ENCODE measurements around the gene AKAP13. TPM values are rescaled to one million over a fixed set of nuclear protein-coding genes. Genes with fewer than 3 reads are reported as not detected.

Gene AKAP13
- total and polyA plus RNA-seq, 5 experiments from 2014 or later, result 113 to 244 (median 131) TPM

GRCh38 chr15:85607141-85607806 is 226.9 kb downstream of the AKAP13 start:
- H3K9me3 Mint-ChIP-seq, result no peaks in the 10 kb centered on the region
- H3K36me3 Mint-ChIP-seq, result peaks cover 14 to 42% (median 22%) of the 10 kb centered on the region in 3 donors
- peak overlapping the region in 1 of 10 donors; percentile 5 for H3K4me3 Mint-ChIP-seq
- POLR2A ChIA-PET, result no interaction called here
- ATAC-seq (no peak), DNase-seq (no peak)
- H3K27ac Mint-ChIP-seq, result peak overlapping the region in 4 of 10 donors; percentile 34 to 73 (median 58)
- no peaks in the 10 kb centered on the region for H3K27me3 Mint-ChIP-seq
- H3K4me1 Mint-ChIP-seq, result peaks cover 5 to 27% (median 18%) of the 10 kb centered on the region in 4 donors

DNA sequence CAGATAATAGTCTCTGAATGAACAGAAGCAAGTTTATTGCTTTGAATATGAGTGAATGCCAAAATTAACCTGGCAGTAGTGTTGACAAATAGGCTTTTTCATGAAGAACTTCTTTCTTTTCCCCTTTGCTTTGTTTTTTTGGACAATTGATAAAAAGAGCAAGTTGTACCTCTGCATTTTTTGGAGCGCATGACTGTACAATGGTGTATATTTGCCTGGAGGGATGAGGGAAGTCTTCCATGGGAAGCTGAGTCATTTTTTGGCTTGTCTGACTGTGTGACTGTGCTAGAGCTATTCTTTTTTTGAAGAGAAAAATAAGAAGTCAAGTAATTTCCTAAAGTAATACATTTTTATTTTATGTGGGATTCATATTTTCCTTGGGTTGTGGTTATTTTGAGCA is 227.4 kb downstream of the AKAP13 start:
- POLR2A ChIA-PET, result no interaction called here
- peaks cover 5 to 25% (median 18%) of the 10 kb centered on the region in 4 donors for H3K4me1 Mint-ChIP-seq
- peak overlapping the region in 2 of 10 donors; percentile 50 to 59 for H3K27ac Mint-ChIP-seq
- no peaks in the 10 kb centered on the region for H3K9me3 Mint-ChIP-seq
- ATAC-seq (no peak), DNase-seq (no peak)
- H3K4me3 Mint-ChIP-seq, result no peak overlapping the region
- H3K27me3 Mint-ChIP-seq, result no peaks in the 10 kb centered on the region
- H3K36me3 Mint-ChIP-seq, result peaks cover 14 to 37% (median 19%) of the 10 kb centered on the region in 3 donors

DNA sequence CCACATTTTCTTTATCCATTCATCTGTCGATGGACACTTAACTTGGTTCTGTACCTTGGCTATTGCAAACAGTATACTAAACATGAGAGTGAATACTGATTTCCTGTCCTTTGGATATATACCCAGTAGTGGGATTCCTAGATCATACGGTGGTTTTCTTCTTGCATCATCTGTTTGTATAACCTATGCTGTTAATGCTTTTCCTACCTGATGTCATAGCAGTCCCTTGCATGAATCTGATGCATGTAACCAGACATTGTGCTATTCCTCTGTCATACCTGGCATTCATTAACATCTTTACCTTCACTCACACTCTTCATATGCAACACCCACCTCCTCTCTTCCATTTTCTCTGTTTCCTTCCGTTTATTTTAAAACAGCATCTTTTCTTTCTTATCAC is 229.1 kb downstream of the AKAP13 start:
- Mint-ChIP-seq H3K27ac (no peak overlapping the region), H3K27me3 (no peaks in the 10 kb centered on the region), H3K4me3 (no peak overlapping the region), H3K36me3 (peaks cover 8 to 25% (median 9%) of the 10 kb centered on the region in 3 donors), H3K9me3 (no peaks in the 10 kb centered on the region), H3K4me1 (peaks cover 3 to 21% (median 13%) of the 10 kb centered on the region in 4 donors)
- ATAC-seq, result no peak
- POLR2A ChIA-PET, result no interaction called here
- DNase-seq, result no peak

- peak overlapping the region in 4 of 10 donors; percentile 11 to 60 (median 40) for H3K27ac Mint-ChIP-seq
- POLR2A ChIA-PET, result no interaction called here
- H3K9me3 Mint-ChIP-seq, result no peaks in the 10 kb centered on the region
- H3K4me1 Mint-ChIP-seq, result peaks cover 11 to 23% (median 19%) of the 10 kb centered on the region in 4 donors
- H3K4me3 Mint-ChIP-seq, result no peak overlapping the region
- no peak for DNase-seq
- H3K36me3 Mint-ChIP-seq, result peaks cover 3 to 22% (median 9%) of the 10 kb centered on the region in 3 donors
- no peaks in the 10 kb centered on the region for H3K27me3 Mint-ChIP-seq
- no peak for ATAC-seq
Measured at GRCh38 chr15:85611361-85611760, 231.0 kb downstream of the AKAP13 start.

DNA sequence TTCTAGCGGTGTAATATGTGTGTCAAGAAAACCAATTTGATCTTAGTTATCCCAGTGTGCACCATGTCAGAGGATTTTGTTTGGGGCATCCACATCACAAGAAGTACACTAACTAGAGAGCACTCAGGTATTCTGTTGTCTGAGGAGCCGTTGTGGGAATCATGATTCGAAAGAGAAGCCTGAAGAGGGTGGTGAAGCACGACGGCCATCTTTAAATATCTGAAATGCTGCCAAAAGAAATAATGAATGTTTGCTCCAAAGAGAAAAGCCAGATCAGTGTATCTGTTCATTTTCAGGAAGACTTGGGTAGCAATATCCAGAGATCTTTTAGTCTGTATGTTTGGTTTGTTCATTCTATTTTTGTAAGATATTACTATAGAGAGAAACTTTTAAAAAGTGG is 233.7 kb downstream of the AKAP13 start:
- DNase-seq, result no peak
- Mint-ChIP-seq H3K4me3 (no peak overlapping the region), H3K9me3 (no peaks in the 10 kb centered on the region), H3K4me1 (peaks cover 9 to 20% (median 13%) of the 10 kb centered on the region in 4 donors), H3K36me3 (peaks cover 0 to 19% (median 9%) of the 10 kb centered on the region in 3 donors), H3K27ac (peak overlapping the region in 5 of 10 donors; percentile 5 to 61 (median 36)), H3K27me3 (no peaks in the 10 kb centered on the region)
- POLR2A ChIA-PET, result interaction anchor here (0.9 kb wide), 1 partner anchor 32 kb away, joined by 4 read pairs; no protein-coding TSS in a partner anchor
- no peak for ATAC-seq

GRCh38 chr15:85615930-85616329 is 235.5 kb downstream of the AKAP13 start:
- peaks cover 0 to 18% (median 9%) of the 10 kb centered on the region in 3 donors for H3K36me3 Mint-ChIP-seq
- H3K27me3 Mint-ChIP-seq, result no peaks in the 10 kb centered on the region
- POLR2A ChIA-PET, result interaction anchor here (1.2 kb wide), 1 partner anchor 12 kb away, joined by 3 read pairs; no protein-coding TSS in a partner anchor
- peak; percentile 60 to 63 for ATAC-seq
- H3K9me3 Mint-ChIP-seq, result no peaks in the 10 kb centered on the region
- no peak overlapping the region for H3K4me3 Mint-ChIP-seq
- H3K27ac Mint-ChIP-seq, result peak overlapping the region in 2 of 10 donors; percentile 58 to 84
- DNase-seq, result peak in 4 of 10 donors; percentile 6 to 31 (median 12)
- peaks cover 9 to 20% (median 13%) of the 10 kb centered on the region in 4 donors for H3K4me1 Mint-ChIP-seq

- peaks cover 0 to 11% (median 3%) of the 10 kb centered on the region in 3 donors for H3K36me3 Mint-ChIP-seq
- H3K9me3 Mint-ChIP-seq, result no peaks in the 10 kb centered on the region
- peaks cover 8 to 16% (median 12%) of the 10 kb centered on the region in 4 donors for H3K4me1 Mint-ChIP-seq
- H3K27me3 Mint-ChIP-seq, result no peaks in the 10 kb centered on the region
- H3K4me3 Mint-ChIP-seq, result no peak overlapping the region
- DNase-seq (no peak), ATAC-seq (no peak)
- H3K27ac Mint-ChIP-seq, result peak overlapping the region in 3 of 10 donors; percentile 19 to 74 (median 58)
- POLR2A ChIA-PET, result interaction anchor here (0.6 to 1.2 kb wide), 2 partner anchors 11 to 324 kb away, joined by 3 to 4 read pairs; no protein-coding TSS in a partner anchor
Measured at GRCh38 chr15:85616549-85617110, 236.2 kb downstream of the AKAP13 start.

DNA sequence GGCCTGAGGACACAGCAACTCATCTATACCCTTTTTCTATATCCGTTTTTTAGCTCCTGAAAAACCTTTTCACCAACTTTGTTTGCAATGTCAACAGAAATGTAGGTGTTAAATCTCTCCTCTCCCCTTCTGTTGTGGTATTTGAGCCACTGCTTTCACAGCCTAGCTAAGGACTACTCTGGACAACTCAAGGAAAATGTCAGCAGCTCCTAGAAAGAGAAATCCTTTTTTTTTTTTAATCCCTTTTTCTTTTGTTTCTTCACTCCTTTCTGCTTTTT is 237.8 kb downstream of the AKAP13 start:
- Mint-ChIP-seq H3K27ac (no peak overlapping the region), H3K27me3 (no peaks in the 10 kb centered on the region), H3K4me3 (no peak overlapping the region), H3K4me1 (peaks cover 13 to 29% (median 20%) of the 10 kb centered on the region in 4 donors), H3K36me3 (peaks cover 0 to 5% (median 0%) of the 10 kb centered on the region in 3 donors), H3K9me3 (no peaks in the 10 kb centered on the region)
- POLR2A ChIA-PET, result no interaction called here
- ATAC-seq (no peak), DNase-seq (no peak)

DNA sequence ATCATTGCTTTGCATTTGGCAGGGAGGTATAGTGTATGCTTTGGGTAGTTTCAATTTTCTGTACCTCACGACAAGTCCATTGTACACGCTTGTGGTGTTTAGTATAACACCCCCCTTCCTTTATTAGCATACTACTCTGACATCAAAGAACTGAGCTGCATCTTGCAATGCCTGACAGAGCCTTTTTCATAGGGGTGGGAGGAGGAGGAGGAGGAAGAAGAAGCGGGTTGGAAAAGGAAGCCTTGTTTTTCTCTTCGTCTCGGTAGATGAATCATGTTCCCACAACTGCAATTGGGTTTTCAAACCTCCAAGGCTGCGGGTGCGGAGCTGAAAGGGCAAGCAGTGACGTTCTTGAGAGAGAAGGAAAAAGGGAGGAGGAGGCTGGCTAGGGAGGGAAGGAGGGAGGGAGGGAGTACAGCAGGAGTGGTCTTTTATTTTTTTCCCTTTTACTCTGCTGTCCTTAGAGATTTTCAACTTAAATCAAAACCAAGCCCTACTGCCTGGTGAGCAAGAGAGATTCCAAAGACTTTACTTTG is 238.6 kb downstream of the AKAP13 start:
- Mint-ChIP-seq H3K9me3 (no peaks in the 10 kb centered on the region), H3K4me1 (peaks cover 18 to 38% (median 29%) of the 10 kb centered on the region in 4 donors), H3K4me3 (no peak overlapping the region), H3K36me3 (peaks cover 0 to 5% (median 0%) of the 10 kb centered on the region in 3 donors), H3K27ac (no peak overlapping the region), H3K27me3 (no peaks in the 10 kb centered on the region)
- POLR2A ChIA-PET, result interaction anchor here (0.6 kb wide), 1 partner anchor 97 kb away, joined by 3 read pairs; no protein-coding TSS in a partner anchor
- peak in 6 of 10 donors; percentile 2 to 28 (median 14) for DNase-seq
- peak; percentile 80 to 87 for ATAC-seq

DNA sequence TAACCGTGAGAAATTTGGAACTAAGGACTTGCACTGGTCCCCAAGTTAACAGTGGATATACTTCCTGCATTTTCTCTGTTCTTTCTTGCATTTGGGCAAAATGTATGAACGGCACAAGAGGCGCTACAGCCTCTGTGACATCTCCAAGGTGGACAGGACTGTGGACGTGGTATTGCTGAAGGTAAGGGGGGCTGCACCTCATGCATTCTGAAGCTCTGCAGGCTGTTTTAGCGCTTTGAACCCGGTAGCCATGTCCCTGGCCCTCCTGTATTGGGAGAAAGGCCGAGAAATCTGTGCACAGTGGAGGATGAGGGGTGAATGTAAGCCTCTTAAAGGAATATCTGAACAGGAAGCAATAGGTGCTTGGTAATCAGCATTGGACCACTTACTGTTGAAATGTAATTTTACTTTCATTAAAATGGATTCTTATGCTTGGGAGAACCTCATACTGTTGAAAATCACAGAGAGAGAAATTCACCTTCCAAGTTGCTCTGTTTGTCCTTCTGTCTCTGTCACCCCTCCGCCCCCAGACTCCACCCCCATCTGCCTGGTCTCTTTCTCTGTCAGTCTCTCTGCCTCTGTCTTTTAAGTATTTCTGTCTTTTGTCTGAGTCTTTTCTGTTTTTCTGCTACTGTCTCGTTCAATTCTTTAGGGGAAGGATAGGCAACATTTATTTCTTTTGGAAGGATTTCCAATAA is 239.7 kb downstream of the AKAP13 start:
- peaks cover 0 to 2% (median 0%) of the 10 kb centered on the region in 3 donors for H3K36me3 Mint-ChIP-seq
- no peak overlapping the region for H3K27ac Mint-ChIP-seq
- H3K27me3 Mint-ChIP-seq, result no peaks in the 10 kb centered on the region
- POLR2A ChIA-PET, result no interaction called here
- no peaks in the 10 kb centered on the region for H3K9me3 Mint-ChIP-seq
- H3K4me3 Mint-ChIP-seq, result no peak overlapping the region
- DNase-seq (no peak), ATAC-seq (no peak)
- H3K4me1 Mint-ChIP-seq, result peaks cover 20 to 48% (median 38%) of the 10 kb centered on the region in 4 donors

GRCh38 chr15:85620690-85621049 is 240.3 kb downstream of the AKAP13 start:
- no peak for ATAC-seq
- POLR2A ChIA-PET, result no interaction called here
- peaks cover 25 to 48% (median 40%) of the 10 kb centered on the region in 4 donors for H3K4me1 Mint-ChIP-seq

GRCh38 chr15:85621094-85621493 is 240.7 kb downstream of the AKAP13 start:
- Mint-ChIP-seq H3K4me3 (no peak overlapping the region), H3K4me1 (peaks cover 26 to 48% (median 40%) of the 10 kb centered on the region in 4 donors), H3K9me3 (no peaks in the 10 kb centered on the region), H3K36me3 (peaks cover 0 to 4% (median 2%) of the 10 kb centered on the region in 3 donors), H3K27ac (no peak overlapping the region), H3K27me3 (no peaks in the 10 kb centered on the region)
- no peak for DNase-seq
- POLR2A ChIA-PET, result no interaction called here
- no peak for ATAC-seq

More at GRCh38 chr15:85620690-85621049, 240.3 kb downstream of the AKAP13 start:
- DNase-seq, result no peak
- peaks cover 0 to 3% (median 0%) of the 10 kb centered on the region in 3 donors for H3K36me3 Mint-ChIP-seq
- H3K4me3 Mint-ChIP-seq, result no peak overlapping the region
- H3K27me3 Mint-ChIP-seq, result no peaks in the 10 kb centered on the region
- no peak overlapping the region for H3K27ac Mint-ChIP-seq
- H3K9me3 Mint-ChIP-seq, result no peaks in the 10 kb centered on the region
